OCI-LY7 (cell line): ENCODE measurements around the gene FOXG1. TPM values are rescaled to one million over a fixed set of nuclear protein-coding genes. Genes with fewer than 3 reads are reported as not detected.

Source experiments
- BruUV-seq: library from RNA; stranded (reverse); fragments of 400-500 nt; replicated peaks from 2 replicates; lab custom pipeline; 2021; lab: Mats Ljungman, UMichigan
- CTCF ChIA-PET: fragments of 300-600 bp; sonication (Branson Sonifier 250); formaldehyde crosslinking; loops from one replicate; lab custom pipeline; 2022; ENCODE audit warnings: antibody characterized with exemption; ENCODE audit not compliant: unreplicated experiment; lab: Charles Lee
- POLR2A ChIA-PET: fragments of 300-600 bp; sonication (Branson Sonifier 250); formaldehyde crosslinking; loops from one replicate; lab custom pipeline; 2022; ENCODE audit warnings: antibody characterized with exemption; lab: Charles Lee
- DNase-seq: peaks from one replicate; pipeline ENCODE4 v3.0.0-alpha.2; 2015; ENCODE audit warnings: low spot score
- H2AFZ ChIP-seq: fragments of 200-600 bp; sonication (generic), shearing (Covaris generic); 2 replicates; pipeline ENCODE4 v1.6.1; 2014; ENCODE audit warnings: mild to moderate bottlenecking, antibody characterized with exemption, low read length, moderate library complexity
- H3K27ac ChIP-seq: fragments of 200-600 bp; sonication (generic); 2 replicates; pipeline ENCODE4 v1.5.1; 2014; ENCODE audit warnings: mixed run types, low read depth, mild to moderate bottlenecking, moderate library complexity, low read length, inconsistent platforms; ENCODE audit not compliant: poor library complexity, severe bottlenecking
- H3K36me3 ChIP-seq: fragments of 200-600 bp; sonication (generic); 2 replicates; pipeline ENCODE4 v1.6.1; 2014; ENCODE audit warnings: mild to moderate bottlenecking, antibody characterized with exemption, low read length, moderate library complexity, mixed read lengths; ENCODE audit not compliant: insufficient read depth
- H3K4me1 ChIP-seq: fragments of 200-600 bp; sonication (generic); 2 replicates; pipeline ENCODE4 v1.5.1; 2014; ENCODE audit warnings: mild to moderate bottlenecking, low read length; ENCODE audit not compliant: insufficient read depth, poor library complexity, severe bottlenecking
- H3K4me2 ChIP-seq: fragments of 200-600 bp; sonication (generic); 2 replicates; pipeline ENCODE4 v1.6.1; 2014; ENCODE audit warnings: mild to moderate bottlenecking, low read length
- H3K4me3 ChIP-seq: fragments of 200-600 bp; sonication (generic); 2 replicates; pipeline ENCODE4 v1.5.1; 2014; ENCODE audit warnings: mild to moderate bottlenecking, low read depth, low read length; ENCODE audit not compliant: poor library complexity, severe bottlenecking
- H3K79me2 ChIP-seq: fragments of 200-600 bp; sonication (generic); 2 replicates; pipeline ENCODE4 v1.6.1; 2016; ENCODE audit warnings: low read depth, mild to moderate bottlenecking, low read length, moderate library complexity, mixed read lengths; ENCODE audit not compliant: insufficient read depth
- H3K9me2 ChIP-seq: fragments of 200-600 bp; sonication (generic); 2 replicates; pipeline ENCODE4 v1.6.1; 2016; ENCODE audit warnings: mild to moderate bottlenecking, low read length, mixed read lengths; ENCODE audit not compliant: insufficient read depth
- H3K9me3 ChIP-seq: fragments of 200-600 bp; sonication (generic); 2 replicates; pipeline ENCODE4 v1.6.1; 2014; ENCODE audit warnings: mild to moderate bottlenecking, mixed run types, low read length, mixed read lengths
- H4K20me1 ChIP-seq: fragments of 200-600 bp; sonication (generic); 2 replicates; pipeline ENCODE4 v1.6.1; 2014; ENCODE audit warnings: mild to moderate bottlenecking, antibody characterized with exemption, low read length, moderate library complexity, mixed read lengths; ENCODE audit not compliant: insufficient read depth
- CTCF ChIP-seq: fragments of 200-600 bp; sonication (generic); conservative IDR thresholded peaks from 2 replicates; pipeline ENCODE4 v1.5.1; 2014; ENCODE audit warnings: mild to moderate bottlenecking, antibody characterized with exemption, low read length, moderate library complexity, mixed read lengths
- EZH2phosphoT487 ChIP-seq: fragments of 200-600 bp; sonication (generic); IDR thresholded peaks from 2 replicates; pipeline ENCODE4 v1.6.1; 2018; ENCODE audit warnings: low read depth, borderline replicate concordance, mild to moderate bottlenecking, mixed run types, antibody characterized with exemption, low read length, moderate library complexity, mixed read lengths
- intact Hi-C: fragments of 100-400 bp; cut with micrococcal nuclease; formaldehyde crosslinking; loops from one replicate; pipeline ENCODE4 v1.10.0; 2022; ENCODE audit not compliant: unreplicated experiment
- total RNA-seq, 2 experiments: library from RNA; depleted of rRNA in 1 of 2; stranded (reverse); fragments of >200 nt in 1 of 2; shearing (Covaris generic) in 1 of 2; gene quantifications; 2 replicates each; pipeline ENCODE4 v1.2.3, GENCODE V29; 2014 to 2022

Gene FOXG1
- total RNA-seq, 2 experiments from 2014 or later, result not detected

GRCh38 chr14:28770061-28770460 is 3.5 kb downstream of the FOXG1 start:
- ChIA-PET POLR2A (interaction anchor here (0.5 to 1.0 kb wide), 2 partner anchors 13 to 284 kb away, joined by 3 read pairs; no protein-coding TSS in a partner anchor), CTCF (no interaction called here)
- DNase-seq, result no peak
- no peak overlapping the region for H3K4me3 ChIP-seq
- H3K9me3 ChIP-seq, result no peaks in the 10 kb centered on the region
- no peaks in the 10 kb centered on the region for H4K20me1 ChIP-seq
- no peaks in the 10 kb centered on the region for H3K36me3 ChIP-seq
- H3K27ac ChIP-seq, result no peak overlapping the region
- no peaks in the 10 kb centered on the region for H3K79me2 ChIP-seq
- no peak for TF ChIP-seq CTCF
- TF ChIP-seq EZH2phosphoT487, result no peak
- H2AFZ ChIP-seq, result no peak overlapping the region
- no TSS peak for BruUV-seq
- intact Hi-C loops, result no loop called here
- H3K4me2 ChIP-seq, result no peak overlapping the region
- no peaks in the 10 kb centered on the region for H3K9me2 ChIP-seq
- no peaks in the 10 kb centered on the region for H3K4me1 ChIP-seq

GRCh38 chr14:28770630-28771029 is 4.0 kb downstream of the FOXG1 start:
- intact Hi-C loops, result no loop called here
- CTCF ChIA-PET, result no interaction called here

More at GRCh38 chr14:28770630-28771029, 4.0 kb downstream of the FOXG1 start:
- H3K4me3 ChIP-seq, result no peak overlapping the region
- POLR2A ChIA-PET, result interaction anchor here (0.5 to 1.0 kb wide), 2 partner anchors 13 to 96 kb away, joined by 3 read pairs; no protein-coding TSS in a partner anchor
- no peak overlapping the region for H2AFZ ChIP-seq
- H3K4me2 ChIP-seq, result no peak overlapping the region
- TF ChIP-seq CTCF (no peak), EZH2phosphoT487 (no peak)
- no peak overlapping the region for H3K27ac ChIP-seq
- H3K9me3 ChIP-seq, result no peaks in the 10 kb centered on the region
- no peak for DNase-seq
- H4K20me1 ChIP-seq, result no peaks in the 10 kb centered on the region
- no TSS peak for BruUV-seq
- no peaks in the 10 kb centered on the region for H3K9me2 ChIP-seq
- no peaks in the 10 kb centered on the region for H3K79me2 ChIP-seq
- H3K36me3 ChIP-seq, result no peaks in the 10 kb centered on the region
- no peaks in the 10 kb centered on the region for H3K4me1 ChIP-seq
